Heart left ventricle (tissue), 13 donors: ENCODE data around the gene VGLL3.

ENCODE experiments used
- POLR2A ChIP-seq, 2 donors: fragments of 450-650 bp; IDR thresholded peaks; one replicate each; pipeline ENCODE4 v1.6.1; 2017; ENCODE audit warnings: antibody characterized with exemption in 2 of 2, mild to moderate bottlenecking in 2 of 2, moderate library complexity in 2 of 2
- TF ChIP-seq, protein P1 (sequence below), 12 donors: fragments of 200-600 bp; sonication (generic) in 4 of 12; IDR thresholded peaks; one replicate each; pipeline versions ENCODE4 v1.5.0 to v1.8.0; 2018 to 2022; ENCODE audit warnings: antibody characterized with exemption in 12 of 12, mild to moderate bottlenecking in 5 of 12
- donor health status: ischemic (EF 13 %, LVEDD 7.1; RV severe dilation, severe dysfunction).
- donor health status: DM: no; HTN: yes; CAD: no.
- donor health status: DM: no; HTN: no; CAD: no.
- donor health status: ischemic (EF 25% LVEDD 6.9; RV normal size, moderate dysfunction).
- donor health status: ischemic (EF 25% LVEDD 5.7; RV mildly dilated, moderate dysfunction).
- donor health status: ischemic (EF 35%, LVEDD 5.7; RV mildly dilated, moderate dysfunction).
- donor health status: nonischemic (EF 11% LVEDD 7.7; RV severe dilation, severe dysfunction).
- donor health status: DM: yes; HTN: yes; CAD: no.
- donor health status: PGD.
- donor health status: ischemic (EF 29% LVEDD 5.4; RV normal size, mild dysfunction).
- donor health status: nonischemic (EF 23%, LVEDD 6.1; RV moderate dilation, normal function).

DNA sequence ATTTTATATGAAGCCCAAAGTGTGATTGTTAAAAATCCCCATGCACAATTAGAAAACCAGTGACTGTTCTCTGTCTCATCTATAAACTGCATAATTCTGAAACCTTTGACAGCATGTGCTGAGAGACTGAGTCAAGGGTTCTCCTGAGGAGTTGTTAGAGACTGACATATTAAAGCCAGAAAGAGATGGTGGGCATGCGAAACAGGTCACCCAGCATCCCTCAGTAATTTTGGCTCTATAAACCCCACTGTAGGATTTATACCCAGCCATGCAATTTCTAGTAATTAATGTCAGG is 3.6 kb downstream of the VGLL3 start:
- TF ChIP-seq, protein P1, sequence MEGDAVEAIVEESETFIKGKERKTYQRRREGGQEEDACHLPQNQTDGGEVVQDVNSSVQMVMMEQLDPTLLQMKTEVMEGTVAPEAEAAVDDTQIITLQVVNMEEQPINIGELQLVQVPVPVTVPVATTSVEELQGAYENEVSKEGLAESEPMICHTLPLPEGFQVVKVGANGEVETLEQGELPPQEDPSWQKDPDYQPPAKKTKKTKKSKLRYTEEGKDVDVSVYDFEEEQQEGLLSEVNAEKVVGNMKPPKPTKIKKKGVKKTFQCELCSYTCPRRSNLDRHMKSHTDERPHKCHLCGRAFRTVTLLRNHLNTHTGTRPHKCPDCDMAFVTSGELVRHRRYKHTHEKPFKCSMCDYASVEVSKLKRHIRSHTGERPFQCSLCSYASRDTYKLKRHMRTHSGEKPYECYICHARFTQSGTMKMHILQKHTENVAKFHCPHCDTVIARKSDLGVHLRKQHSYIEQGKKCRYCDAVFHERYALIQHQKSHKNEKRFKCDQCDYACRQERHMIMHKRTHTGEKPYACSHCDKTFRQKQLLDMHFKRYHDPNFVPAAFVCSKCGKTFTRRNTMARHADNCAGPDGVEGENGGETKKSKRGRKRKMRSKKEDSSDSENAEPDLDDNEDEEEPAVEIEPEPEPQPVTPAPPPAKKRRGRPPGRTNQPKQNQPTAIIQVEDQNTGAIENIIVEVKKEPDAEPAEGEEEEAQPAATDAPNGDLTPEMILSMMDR (IDR thresholded peaks at IDR 0.05): no peak
- no peak for TF ChIP-seq POLR2A (IDR thresholded peaks at IDR 0.05)
